Epithelial cell of prostate (primary cell): ENCODE results near the gene CMTM8.

Experiments
- DNase-seq: peaks from one replicate; pipeline ENCODE4 v3.0.0-alpha.2; 2011; ENCODE audit warnings: low read depth, low spot score
- H3K27ac ChIP-seq: fragments of 450-650 bp; 2 replicates; pipeline ENCODE4 v1.5.1; 2017; ENCODE audit warnings: mild to moderate bottlenecking

Gene CMTM8

DNA sequence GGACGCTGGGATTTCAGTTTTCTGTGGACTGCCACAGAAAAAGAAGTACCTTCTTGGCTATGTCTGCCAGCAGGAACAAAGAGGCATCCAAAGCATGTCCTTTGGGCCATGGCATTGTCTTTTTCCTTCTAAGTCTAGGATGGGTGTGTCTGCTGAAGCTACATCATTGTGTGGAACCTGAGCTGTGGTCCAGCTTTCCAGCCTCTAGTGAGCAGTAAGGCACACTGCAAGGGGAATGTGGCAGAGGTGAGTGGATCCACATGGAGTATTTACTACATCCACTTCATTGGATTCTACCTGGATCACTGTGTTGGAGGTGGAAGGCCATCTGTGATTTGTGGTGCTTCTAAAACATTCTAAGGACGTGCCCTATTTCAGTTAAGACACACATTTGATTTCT lies 23.7 kb downstream of the CMTM8 start:
- DNase-seq = no peak
- H3K27ac ChIP-seq = no peak overlapping the region

DNA sequence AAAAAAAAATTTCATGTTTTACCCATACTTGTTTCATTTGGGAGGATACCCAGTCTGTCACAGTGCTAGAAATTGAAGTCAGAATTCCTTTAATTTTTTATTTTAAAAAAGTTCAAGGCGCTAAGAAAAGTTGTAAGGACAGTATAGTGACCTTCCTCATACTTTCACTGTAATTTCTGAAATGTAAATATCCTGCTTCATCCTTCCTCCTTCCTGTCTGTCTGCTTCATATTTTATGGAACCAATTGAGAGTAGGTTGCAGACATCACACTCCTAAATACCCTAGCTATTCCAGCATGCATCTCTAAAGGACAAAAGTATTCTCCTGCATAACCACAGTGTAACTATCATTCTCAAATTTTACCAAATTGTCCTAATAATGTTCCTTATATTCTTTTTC lies 35.8 kb downstream of the CMTM8 start:
- no peak for DNase-seq
- H3K27ac ChIP-seq = no peak overlapping the region

DNA sequence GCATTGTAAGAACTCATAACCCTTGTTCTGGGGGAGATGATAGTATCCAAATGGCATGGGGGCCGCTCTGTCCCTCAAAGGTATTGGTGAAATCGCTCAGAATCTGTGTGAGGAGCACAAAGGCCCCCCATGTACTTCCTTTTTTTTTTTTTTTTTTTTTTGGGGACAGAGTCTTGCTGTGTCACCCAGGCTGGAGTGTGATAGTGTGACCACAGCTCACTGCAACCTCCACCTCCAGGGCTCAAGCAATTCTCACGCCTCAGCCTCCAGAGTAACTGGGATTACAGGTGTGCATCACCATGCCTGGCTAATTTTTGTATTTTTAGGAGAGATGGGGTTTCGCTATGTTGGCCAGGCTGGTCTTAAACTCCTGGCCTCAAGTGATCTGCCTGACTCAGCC lies 37.0 kb downstream of the CMTM8 start:
- DNase-seq = no peak
- H3K27ac ChIP-seq = no peak overlapping the region

DNA sequence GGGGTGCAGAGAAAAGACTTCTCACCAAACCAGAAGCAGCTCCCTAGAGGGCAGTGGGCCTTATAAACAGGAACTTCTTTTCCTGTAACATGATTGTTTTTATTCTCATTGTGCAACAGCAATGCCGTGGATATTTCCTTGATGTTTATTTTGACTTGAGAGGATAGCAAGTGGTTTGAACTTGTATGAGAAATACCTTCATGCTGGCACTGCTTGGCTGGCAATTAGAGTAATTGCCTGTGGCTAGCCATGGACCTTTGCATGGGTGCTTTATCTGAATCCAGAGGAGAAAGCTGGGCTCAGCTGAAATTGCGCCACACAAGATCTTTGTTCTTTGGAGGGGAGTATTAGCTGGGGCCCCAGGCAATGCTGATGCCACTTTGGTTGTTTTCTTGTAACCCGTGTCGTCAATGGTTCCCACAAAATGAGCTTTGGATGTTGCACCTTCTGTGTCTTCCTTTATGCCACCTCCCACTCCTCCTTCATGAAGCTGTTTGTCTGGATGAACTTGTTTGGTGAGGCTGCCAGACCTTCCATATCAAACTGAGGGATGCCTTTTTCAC lies 37.9 kb downstream of the CMTM8 start:
- no peak for DNase-seq
- no peak overlapping the region for H3K27ac ChIP-seq

DNA sequence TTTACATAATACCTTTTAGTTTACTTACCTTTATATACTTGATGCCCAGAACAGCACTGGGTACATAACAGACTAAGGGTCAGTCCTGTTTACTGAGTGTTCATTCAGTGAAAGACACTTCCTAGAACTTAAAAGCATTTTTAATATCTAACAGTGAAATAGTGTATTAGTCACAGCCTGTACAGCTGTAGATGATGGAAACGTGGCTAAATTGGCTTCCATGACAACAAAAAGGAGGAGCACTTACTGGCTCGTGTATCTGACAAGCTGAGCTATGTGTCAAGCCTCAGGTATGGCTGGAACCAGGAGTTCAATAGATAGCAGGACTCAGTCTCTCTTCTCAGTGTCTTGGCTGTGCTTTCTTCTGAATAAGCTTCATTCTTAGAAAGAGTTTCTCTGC lies 40.2 kb downstream of the CMTM8 start:
- DNase-seq = peak; percentile 36
- no peak overlapping the region for H3K27ac ChIP-seq

DNA sequence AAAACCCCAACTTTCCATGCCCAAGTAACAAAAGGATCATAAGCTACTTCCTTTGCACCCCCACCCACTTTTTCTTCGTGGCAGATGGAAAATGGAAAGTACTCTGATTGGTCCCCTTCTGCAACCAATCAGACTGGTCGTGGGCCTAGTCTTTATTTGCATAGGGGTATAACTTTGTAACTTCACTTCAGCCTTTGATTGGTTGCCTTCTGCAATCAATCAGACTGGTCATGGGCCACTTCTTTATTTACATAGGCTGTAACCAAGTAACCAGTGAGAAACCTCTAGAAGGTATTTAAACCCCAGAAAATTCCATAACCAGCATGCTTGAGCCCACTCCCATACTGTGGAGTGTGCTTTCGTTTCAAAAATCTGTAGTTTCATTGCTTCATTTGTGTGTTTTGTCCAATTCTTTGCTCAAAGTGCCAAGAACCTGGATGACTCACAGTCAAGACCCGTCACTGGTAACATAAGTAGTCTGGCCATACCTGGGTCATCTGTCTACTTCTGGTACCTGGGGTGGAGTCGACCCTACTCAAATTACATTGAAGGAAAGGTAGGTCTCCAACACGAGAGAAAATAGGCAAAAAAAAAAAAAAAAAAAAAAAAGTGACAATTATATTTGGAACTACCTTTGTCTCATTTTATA lies 41.9 kb downstream of the CMTM8 start:
- no peak for DNase-seq
- H3K27ac ChIP-seq = no peak overlapping the region

DNA sequence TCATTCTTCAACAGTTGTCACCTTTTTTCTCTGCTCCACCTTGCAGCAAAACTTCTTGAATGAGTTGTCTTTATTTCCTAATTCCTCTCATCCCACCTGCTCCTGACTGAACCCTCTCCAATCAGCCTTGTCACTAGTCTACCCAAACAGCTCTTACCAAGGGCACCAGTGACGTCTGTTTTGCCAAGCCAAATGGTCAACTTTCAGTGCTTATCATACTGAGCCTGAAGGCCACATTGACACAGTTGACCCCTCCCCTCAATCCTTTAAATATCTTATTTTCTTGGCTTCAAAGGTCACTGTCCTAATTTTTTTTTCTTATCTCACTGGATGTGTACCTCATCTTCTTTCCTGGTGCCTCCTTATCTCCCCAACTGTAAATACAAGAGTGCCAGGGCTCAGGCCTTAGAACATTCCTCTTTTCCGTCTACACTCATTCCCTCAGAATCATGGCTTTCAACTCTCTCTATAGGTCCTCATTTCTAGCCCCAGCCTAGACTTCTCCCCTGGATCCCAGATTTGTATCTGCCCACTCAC lies 43.2 kb downstream of the CMTM8 start:
- DNase-seq = no peak
- H3K27ac ChIP-seq = no peak overlapping the region

DNA sequence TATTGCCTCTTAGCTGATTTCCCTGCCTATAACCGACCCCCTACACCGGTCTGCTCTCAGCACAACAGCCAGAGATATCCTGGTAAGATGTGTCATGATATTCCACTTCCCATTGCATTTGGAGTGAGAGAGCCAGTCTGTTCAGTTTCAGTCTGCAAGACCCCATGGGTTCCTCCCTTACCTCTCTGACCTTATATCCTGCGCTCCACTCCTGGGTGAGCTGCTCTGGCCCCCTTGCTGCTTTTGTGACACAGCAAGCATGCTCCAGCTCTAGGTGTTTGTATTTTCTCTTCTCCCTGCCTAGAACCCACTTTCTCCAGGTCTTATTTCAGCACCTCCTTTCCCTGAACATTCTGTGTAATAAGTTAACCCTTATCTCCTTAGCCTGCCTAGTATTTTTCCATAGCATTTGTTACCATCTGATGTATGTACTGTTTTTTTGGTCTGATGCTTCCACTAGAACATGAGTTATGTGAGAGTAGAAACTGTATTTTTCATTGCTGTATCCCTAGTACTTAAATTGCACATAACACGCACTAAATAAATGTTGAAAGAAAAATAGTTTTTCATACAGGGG lies 44.2 kb downstream of the CMTM8 start:
- H3K27ac ChIP-seq = no peak overlapping the region
- DNase-seq = no peak

DNA sequence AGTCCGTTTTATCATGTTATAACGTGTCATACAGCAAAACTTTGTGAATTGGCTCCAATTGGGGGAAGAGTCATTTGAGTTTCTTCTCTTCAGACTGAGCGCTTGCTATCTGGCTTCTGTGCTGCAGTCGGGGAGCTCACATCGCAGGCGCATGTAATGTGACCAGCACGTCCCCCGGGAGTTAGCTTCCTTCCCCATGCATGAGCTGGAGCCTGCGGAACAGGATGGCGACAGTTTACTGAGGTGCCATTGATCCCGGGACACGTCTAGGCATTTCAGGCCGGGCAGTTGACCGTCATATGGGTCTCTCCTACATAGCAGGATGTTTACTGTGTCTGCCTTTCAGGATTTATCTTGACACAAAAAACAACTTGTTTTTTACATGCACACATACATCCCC lies 44.8 kb downstream of the CMTM8 start:
- no peak overlapping the region for H3K27ac ChIP-seq
- DNase-seq = no peak

DNA sequence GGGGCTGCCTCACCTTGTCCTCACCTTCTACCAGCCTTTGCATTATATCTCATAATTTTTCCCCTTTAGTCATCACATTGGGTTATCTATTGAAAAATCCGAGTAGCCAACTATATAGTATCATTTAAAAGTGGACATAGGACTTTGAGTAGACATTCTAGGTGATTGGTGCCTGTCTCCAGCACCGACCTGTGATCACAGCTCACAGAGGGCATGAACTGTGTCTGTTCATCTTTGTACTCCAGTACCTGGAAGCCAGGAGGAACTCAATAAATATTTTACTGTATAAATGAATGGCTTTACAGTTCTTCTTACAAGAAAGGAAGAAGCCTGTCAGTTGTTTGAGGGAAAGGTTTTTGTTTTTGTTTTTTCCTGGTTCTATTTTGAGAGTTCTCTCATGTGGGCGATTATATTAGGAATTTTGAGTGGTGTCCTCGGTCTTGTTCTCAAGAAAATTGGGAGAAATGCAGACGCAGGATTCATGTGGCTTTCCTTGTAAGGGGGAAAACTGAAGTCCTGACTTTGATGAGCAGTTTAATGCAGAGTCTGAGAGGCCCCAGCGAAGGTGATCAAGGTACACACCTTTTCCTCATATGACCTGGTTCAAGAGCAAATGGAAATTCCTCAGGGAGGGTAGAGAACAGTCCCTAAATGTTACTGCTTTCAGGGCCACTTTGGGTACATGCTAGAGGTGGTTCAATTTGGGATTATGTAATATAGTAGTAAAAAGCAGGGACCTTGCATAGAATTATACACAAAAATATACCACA lies 46.1 kb downstream of the CMTM8 start:
- no peak overlapping the region for H3K27ac ChIP-seq

DNA sequence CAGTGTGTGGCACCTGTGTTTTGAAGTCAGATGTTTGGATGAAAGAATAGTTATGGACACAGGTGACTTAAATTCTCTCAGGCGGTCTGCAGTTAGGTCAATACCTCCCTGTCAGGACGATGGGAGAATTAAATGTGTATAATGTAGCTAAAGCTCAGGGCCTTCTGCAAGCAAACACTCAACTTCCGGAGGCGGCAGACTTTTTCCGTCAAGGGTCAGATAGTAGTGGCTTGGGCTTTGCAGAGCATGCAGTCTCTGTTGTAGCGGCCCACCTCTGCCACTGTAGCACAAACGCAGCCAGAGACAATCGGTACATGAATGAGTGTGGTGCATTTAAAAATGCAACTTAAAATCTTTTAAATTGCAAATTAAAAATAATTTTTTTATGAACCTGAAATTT lies 47.4 kb downstream of the CMTM8 start:
- no peak for DNase-seq
- H3K27ac ChIP-seq = no peak overlapping the region

More for the DNA sequence above, 46.1 kb downstream of the CMTM8 start:
- DNase-seq = no peak

DNA sequence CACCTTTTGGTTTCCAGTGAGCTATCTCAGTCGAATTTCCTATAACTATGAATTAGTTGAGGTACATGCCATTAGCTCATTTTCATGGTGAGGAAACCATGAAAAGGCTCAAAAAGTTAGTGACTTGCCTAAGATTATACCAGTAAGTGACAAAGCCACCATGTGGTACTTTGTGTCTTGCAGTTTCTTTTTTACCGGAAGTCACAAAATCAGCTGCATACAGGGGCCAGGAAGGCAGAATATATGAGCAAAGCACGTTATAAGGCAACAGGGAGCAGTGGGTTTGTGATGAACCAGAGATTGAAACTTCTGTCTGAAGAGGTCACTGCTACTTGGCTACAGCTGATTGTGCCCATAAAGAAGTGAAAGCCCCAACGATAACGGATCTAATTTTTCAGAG lies 50.3 kb downstream of the CMTM8 start:
- no peak overlapping the region for H3K27ac ChIP-seq
- no peak for DNase-seq

DNA sequence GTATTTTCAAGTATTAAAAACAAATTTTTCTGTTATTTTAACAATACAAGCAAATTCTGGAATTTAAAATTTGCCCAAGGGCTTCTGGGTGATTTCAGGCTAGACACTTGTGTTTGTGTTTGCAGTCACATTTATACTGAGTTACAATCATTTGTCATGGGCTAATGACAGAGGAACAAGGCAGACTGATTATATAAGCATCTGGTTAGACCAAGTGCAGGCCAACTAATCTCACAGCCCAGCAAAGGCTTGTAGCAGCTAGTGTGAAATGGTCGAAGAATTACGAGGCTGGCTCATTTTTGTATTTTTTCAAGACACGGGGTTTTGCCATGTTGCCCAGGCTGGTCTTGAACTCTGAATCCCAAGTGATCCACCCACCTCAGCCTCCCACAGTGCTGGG lies 52.1 kb downstream of the CMTM8 start:
- H3K27ac ChIP-seq = no peak overlapping the region
- no peak for DNase-seq

DNA sequence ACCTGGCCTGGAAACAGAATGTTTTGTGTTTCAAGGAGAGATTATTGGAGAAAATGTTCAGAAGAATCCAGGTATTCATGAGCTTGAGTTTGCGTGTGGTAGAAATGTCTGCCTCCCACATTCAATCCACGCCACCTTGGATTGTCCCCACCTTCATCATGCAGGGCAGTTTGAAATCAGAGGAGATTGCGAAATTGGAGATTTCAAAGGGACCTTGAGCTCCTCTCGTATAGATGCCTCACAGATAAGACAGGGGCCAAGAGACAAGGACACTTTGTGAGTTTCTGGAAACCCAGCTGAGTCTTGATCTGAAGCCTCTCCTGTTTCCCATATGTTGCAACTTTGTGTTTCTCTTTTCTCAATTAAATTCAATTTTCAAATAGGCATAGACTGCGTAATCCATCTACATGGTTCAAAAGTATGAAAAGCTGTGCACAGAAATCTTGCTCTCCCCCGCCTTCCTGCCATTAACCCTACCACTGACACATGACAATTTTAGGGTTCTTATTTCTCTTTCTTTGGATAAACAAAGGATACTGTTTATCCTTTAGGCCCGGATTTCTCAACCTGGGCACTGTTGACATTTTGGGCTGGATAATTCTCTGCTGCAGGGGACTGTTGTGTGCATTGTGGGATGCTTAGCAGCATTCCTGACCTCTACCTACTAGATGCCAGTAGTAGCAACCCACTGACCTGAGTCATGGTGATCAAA lies 53.8 kb downstream of the CMTM8 start:
- no peak for DNase-seq
- H3K27ac ChIP-seq = no peak overlapping the region

DNA sequence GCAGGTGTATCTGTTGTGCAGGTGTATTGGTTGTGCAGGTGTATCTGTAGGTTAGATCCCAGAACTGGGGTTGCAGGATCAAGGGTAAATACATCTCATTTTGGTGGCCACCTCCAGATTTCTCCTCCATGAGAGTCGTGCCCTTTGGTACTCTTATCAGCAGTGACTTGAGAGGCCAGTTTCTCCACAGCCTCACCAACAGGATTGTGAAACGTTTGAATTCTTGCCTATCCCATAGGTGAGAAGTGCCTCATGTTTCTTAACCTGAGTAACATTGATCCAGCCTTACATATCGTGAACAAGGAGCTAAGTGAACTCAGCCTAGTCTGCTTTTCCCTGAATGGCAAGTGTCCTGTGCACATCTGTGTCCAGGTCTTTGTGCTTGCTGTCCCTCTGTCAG lies 55.4 kb downstream of the CMTM8 start:
- no peak for DNase-seq
- H3K27ac ChIP-seq = no peak overlapping the region

DNA sequence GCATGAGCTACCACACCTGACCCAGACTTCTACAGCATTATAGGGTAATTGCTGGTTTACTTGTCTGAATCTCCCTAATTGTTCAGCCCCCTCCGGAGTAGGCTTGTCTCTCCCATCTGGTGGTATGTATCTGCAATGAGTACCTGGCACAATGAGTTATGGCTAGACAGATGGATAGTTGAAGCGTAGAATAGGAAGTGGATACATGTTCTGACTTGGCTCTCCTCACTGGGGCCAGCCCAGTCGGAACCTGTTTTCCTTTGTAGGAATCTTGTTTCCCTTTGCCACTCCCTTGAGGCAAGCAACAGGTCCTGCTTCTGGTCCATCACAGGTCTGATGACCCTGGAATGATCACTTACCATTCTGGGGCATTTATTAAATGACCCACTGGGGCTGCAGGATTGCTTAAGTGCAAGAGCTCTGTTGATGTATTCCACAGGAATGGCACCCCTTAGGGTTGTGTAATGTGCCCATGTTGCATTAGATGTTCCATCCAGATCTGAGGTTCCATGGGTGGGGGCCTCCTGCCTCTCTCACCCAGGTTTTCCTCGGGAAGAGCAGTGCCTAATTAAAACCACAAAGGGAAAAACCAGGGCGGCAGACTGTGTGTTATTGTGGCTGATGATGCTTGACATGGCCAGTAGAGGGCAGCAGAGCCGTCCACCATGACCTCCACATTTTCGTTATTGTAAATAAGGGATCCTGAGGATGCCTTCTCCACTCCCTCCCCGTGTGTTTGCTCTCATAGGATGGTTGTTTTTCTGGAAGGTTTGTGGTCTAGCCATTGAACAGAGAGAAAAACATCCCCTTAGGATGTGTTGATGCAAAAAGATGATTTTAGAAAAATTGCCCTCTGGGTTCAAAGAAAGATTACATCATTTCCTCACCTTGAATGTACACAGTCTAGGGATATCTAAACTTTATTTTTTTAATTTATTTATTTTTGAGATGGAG lies 58.0 kb downstream of the CMTM8 start:
- H3K27ac ChIP-seq = peak overlapping the region; percentile 52
- DNase-seq = peak; percentile 33

DNA sequence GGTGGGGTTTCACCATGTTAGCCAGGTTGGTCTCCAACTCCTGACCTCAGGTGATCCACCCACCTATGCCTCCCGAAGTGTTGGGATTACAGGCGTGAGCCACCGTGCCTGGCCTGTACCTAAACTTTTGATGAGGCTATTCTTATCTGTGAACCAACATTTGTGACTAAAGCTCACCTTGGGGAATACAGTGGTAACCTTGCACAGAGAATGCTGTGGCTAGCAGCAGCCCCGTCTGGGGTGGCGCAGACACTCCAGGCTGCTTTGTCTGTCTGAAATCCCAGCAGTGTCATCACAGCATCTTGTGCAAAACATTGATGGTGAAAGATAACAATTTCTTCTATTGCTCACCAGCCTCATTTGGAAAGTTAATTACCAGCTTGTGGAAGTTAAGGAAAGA lies 58.9 kb downstream of the CMTM8 start:
- peak overlapping the region; percentile 52 for H3K27ac ChIP-seq
- no peak for DNase-seq

DNA sequence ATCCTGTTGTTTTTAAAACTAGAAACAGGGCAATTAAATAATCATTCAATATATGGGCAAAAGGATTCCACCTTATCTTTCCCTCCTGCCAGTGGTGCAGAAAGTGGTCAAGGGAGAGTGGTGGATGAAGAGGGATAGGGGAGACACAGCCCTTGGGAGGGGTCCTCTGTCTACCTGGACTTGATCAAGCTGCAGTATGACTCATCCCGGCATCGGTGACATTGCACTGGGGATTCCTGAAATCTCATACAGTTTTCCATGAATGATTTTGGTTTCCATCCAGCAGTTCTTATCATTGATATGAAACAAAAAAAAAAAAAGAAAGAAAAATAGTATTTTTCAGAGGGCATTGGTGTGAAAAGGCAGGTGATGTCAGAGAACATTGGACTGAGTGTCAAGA lies 62.9 kb downstream of the CMTM8 start:
- no peak for DNase-seq
- no peak overlapping the region for H3K27ac ChIP-seq

DNA sequence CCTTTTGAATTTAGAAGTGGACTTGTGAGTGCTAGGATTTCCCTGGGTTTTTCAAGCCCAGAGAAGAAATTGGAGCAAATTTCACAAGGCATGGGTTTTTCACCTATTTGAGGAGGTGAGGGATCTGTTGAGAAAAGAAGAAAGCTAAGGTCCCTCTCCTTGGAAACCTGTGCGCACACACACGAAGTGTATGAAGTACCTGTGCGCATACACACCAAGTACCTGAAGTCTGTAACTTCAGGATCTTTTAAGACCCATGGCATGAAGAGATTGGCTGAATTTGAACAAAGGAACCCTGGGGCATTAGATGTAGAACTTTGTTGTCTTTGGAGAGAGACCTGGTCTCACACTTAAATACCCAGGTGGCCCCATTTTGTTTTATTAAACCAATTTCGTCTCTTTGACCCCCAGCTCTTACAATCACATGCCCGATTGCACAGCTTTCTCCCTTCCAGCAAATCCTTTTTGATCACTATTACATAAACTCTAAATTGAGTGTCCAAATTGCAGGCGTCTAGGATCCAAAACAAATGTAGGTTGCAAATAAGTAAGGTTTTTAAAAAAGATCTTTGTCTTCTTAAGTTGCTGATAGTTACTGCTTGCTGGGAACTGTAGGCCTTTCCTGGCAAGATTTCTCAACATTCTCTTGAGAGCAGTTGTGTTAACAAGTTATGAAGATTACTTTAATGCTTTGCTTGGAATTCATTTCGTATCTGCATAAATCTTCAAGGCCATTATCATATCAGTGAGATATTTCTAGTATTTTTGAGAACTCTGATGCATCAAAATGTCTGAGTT lies 64.3 kb downstream of the CMTM8 start:
- H3K27ac ChIP-seq = no peak overlapping the region
- no peak for DNase-seq
